GM18526 (cell line): ENCODE measurements around the gene RINL.
A peak's percentile ranks its signal among the peaks of the same experiment; 100 is the strongest.

Source experiments
- POLR2A ChIP-seq: IDR thresholded peaks from 3 replicates; pipeline ENCODE4 v1.6.1; 2011; ENCODE audit not compliant: insufficient read length; ENCODE audit errors: extremely low read depth

Gene RINL, protein sequence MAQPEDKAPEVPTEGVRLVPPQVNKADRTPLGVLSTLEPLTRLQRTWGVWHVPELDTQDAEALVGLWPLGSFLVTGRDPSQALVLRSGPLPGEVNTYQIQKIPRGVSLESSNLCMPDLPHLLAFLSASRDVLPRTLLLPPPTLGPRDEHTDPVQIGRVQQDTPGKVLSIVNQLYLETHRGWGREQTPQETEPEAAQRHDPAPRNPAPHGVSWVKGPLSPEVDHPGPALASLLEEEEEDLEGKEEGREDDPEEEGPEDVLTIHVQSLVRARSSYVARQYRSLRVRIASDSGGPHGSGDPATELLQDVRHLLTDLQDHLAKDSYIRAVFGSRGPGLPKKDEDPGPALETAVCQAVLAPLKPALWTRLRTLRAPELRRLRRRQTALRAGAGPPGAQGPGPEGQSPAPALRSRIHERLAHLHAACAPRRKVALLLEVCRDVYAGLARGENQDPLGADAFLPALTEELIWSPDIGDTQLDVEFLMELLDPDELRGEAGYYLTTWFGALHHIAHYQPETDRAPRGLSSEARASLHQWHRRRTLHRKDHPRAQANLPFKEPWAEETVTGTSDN

DNA sequence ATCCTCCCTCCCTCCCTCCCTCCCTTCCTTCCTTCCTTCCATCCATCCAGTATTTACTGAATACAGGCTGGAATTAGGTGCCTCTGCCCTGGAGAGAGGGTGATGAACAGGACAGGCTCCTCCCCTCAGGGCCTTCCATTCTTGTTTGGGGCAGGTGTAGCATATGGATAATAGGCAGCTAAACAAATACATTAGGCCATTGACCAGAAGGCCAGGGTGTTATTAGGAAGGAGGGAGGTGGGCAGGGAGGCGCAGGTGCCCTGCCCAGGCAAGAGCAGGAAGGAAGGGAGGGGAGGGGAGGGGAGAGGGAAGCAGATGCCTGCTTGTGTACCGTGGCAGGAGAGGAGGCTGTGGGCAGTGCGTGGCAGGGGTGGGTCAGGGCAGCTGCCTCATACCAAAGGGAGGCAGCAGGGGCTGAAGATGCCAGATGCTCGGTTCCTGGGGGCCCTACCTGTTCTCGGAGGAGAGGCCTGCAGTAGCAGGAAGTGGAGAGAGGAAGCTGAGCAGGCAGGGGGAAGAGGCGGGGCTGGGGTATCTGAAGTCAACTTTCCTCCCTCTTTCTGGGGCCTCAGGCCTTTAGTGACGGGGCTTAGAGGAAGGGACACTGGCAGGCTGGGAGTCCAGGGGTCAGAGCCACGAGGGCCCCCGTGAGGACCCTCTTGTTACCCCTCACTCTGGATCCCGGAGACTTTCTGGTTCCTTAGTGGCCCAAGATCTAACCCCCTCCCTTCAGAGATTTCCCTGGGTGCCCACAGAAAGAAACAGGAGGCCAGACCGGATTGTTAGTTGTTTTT is at the start of gene RINL:
Gene RINL, minus strand, starts transcription at position 495 of the 794 bp plus-strand sequence. CDS start 1,533 bp downstream, outside the sequence.
- peak; percentile 75 for TF ChIP-seq POLR2A

DNA sequence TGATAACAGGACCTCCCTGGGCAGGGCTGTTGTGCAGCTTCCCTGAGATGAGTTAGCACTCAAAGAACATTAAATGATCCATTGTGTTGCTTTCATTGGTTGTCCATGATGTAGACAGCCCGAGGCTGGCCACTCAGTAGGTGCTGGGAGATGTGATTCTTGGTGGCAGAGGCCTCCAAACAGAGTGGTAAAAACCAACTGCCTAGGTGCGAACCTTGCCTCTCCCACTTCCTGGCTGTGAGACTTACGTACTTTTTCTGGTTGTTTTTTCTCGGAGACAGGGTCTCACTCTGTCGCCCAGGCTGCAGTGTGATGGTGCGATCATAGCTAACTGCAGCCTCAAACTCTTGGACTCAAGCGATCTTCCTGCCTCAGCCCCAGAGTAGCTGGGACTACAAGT is 46.3 kb upstream of the RINL start:
- TF ChIP-seq POLR2A = no peak

DNA sequence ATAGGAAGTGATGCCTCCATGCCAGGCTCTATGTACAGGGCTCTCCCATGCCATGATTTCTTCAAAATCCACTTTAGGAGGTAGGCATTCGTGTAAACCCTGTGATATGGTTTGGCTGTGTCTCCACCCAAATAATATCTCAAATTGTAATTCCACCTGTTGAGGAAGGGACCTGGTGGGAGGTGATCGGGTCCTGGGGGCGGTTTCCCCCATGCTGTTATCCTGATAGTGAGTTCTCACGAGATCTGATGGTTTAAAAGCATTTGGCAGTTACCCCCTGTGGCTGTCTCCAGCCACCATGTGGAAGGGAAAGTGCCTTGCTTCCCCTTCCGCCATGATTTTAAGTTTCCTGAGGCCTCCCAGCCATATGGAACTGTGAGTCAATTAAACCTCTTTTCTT is 44.4 kb upstream of the RINL start:
- no peak for TF ChIP-seq POLR2A

DNA sequence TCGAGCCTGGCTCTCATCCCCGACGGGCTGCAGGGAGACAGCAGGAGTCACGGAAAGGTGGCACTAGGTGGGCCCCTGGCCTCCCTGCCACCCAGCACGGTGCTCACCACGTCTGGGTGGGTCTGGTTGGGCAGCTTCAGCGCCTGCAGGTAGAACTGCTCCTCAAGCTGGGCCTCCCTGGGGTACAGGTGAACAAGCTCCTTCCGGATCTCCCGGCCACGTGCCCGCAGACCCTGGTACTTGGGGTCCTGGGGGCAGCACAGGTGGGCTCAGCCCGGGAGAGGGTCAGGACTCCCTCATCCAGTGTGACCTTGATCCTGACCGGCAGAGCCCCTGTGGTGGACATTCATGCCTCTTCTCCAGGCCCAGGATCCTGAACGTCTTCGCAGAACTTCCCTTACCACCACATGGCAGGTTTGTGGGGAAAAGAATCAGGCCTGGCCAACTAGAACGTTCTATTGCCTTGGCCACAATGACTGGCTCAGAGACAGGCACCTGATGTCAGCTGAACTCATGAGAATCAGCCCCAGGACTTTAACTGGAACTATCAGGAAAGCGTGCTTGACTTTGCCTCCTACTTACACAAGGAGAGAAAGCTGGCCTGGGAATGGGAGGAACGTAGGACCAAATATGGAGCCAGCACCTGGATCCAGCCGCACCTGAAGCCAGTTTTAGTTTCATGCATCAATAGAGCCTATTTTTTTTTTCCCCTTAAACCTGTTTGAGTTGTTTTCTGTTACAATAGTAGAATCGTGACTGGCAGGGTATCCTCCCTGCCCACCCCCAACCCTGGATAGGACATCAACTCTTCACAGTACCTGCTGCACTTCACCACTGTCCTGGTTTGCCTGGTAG is 43.6 kb upstream of the RINL start:
- no peak for TF ChIP-seq POLR2A

DNA sequence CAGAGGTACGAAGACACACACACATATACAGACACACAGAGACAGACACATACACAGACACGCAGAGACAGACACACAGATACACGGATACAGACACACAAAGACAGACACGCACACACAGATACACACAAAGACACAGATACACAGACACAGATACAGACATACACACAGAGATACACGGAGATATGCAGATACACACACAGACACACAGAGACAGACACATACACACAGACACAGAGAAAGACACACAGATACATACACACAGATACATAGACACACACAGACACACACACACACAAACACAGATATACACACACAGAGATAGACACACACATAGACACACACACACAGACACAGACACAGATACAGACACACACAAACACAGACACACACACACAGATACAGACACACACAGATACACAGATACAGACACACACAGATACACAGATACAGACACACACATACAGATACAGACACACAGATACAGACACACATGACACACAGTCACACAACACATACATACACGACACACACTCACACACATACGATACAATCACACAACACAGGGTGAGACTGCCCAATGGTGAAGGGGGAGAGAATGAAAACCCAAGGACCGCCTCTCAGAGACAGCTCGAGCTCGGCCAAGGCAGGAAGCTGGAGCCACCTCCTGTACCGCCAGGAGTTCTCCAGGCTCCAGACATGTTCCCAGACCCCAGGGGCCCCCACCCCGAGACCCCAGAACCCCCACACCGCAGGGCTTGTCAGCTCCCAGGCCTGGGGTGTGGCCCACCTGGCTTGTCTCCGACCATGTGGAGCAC is 42.7 kb upstream of the RINL start:
- no peak for TF ChIP-seq POLR2A

DNA sequence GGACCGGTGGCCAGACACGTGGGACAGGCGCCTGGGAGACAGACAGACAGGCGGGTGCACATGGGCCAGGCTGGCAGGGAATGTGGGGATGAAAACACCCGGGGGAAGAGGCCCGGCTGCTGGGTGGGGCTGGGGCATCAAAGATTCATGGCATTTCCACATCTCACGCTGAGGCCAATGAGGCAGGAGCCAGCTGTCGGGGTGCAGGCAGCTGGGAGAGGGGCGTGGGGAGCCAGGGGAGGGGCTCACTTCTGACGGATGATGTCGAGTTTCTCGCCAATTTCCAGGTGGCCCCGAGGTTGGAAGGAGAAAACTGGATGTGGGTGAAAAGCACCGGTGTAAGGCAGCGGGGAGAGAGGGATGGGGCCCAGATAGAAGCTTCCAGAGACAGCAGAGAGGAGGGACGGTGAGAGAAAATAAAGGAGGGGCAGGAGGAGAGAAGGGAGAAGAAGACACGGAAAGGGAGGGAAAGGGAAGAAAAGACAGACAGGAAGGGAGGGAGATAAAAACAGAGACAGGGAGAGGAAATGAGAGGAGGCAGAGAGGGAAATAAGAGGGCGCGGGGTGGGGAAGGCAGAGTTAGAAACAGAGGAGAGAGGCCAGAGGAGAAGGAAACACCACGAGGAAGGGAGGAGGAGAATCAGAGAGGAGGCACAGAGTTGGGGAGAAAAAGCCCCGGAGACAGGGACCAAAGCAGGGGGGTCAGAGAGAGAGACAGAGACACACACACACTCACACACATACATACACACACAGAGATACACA is 41.9 kb upstream of the RINL start:
- no peak for TF ChIP-seq POLR2A

DNA sequence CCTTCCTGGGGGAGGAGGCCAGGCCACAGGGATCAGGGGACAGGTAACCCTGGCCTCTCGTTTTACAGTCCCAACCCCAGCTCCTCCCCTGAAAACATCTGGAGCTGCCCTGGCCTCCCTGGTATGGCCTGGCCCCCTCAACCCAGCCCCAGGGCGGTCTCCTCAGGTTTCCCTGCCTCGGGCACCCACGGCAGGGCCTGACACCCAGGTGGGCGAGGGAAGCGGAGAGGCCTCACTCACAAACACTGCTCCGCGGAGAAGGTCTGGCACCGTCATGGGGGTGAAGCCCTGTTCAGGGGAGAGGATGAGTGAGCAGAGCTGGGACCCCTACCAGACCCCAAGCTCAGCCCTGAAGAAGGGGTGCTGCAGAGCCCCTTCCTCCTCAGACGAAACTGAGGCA is 40.5 kb upstream of the RINL start:
- TF ChIP-seq POLR2A = no peak

DNA sequence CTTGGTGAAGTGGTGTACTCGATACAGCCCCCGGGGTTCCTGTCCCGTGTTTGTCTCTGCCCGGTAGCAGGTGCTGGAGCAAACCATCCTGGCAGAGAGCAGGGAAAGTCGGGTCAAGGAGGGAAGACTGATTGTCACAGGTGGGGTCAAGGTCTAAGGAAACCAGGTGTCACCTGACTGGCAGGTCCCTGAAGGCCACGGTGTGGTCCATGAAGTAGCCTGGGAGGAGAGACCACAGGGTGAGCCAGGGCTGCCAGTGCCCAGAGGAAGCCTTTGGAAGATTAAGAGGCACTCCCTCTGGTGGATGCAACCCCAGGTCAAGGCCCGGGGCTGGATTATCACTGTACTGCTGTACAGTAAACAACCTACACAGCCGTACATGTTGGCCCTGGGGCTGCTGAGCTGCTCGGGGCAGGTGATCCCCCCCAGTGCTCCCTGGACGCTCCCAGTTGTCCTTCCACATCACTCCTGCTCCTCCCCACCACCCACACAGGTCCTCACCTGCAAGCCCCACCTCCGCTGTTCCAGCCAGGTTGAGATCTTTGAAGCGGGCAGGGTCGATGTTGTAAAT is 39.9 kb upstream of the RINL start:
- no peak for TF ChIP-seq POLR2A

DNA sequence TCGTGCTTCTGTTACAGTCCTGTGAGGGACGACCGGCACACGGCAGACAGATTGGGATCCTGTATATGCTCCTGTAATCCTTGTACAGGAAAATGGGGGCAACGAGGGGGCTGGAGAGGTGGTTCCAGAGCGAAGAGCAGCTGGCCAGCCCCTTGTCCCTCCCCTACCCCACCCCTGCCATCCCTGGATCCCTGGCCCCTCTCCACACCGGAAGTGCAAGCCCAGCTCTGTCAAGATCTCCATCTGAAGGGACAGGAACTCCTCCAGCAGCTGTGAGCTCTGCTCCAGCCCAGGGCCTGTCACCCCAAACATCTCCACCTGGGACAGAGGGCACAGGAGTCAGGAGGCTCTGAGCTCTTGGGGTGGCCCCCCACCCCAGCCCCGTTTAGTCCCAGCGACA is 39.4 kb upstream of the RINL start:
- no peak for TF ChIP-seq POLR2A

DNA sequence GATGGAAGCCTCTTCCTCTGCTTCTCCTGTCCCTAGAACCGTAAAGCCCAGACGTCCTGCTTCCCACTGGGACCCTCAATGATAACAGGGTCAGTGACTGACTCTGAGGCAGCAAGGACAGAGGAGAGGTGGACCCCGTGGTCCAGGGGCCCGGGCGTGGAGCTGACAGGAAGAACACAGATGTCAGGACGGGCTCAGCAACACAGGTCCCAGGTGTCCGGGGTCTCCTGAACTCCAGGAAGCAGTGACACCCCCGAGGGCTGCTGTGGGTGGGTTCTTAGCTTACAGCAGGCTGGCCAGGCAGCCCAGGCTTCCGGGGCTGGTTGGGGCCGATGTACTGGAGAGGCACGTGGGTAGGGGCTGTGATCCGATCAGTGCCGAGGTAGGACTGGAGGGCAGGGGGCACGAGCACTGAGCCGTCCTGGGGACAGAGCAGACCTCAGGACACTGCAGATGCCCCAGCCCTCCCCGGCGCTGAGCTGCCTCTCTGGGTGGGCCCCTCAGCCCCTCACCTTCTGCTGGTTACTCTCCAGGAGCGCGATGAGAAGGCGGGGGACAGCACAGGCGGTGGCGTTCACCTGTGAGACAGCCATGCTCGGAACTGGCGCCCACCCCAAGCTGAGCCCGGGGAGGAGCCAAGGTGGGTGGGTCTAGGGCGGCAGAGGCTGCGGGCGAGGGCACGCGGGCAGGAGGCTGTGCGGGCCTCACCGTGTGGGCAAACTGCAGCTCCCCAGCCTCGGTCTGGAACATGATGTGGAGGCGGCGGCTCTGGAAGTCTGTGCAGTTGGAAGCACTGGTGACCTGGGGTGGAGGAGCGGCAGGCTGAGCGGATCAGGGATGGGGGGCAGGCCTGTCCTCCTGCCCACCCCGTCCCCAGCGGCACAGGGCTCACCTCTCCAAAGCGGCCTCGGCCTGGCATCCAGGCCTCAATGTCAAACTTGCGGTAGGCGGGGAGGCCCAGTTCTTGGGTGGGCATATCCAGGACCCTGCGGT is 37.5 kb upstream of the RINL start:
- TF ChIP-seq POLR2A = no peak

DNA sequence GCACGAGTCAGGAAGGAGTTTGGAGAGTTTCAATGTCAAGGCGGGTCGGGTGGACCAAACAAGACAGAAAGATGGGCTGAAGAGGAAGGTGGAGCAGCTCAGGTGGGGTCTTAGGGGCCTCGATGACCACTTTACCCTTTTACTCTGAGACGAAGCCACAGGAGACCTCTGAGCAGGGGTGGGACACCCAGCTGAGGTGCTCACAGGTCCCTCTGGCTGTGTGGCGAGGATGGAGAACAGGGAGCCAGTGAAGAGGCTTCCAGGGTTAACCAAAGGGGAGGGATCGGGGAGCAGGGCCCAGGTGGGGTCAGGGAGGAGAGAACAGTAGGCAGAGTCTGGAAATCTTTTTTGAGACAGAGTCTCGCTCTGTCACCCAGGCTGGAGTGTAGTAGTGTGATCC is 35.9 kb upstream of the RINL start:
- TF ChIP-seq POLR2A = no peak
